ENCODE results near the gene DLX5. TPM values are rescaled to one million over a fixed set of nuclear protein-coding genes. Genes with fewer than 3 reads are reported as not detected.

The DLX5 gene
- total and polyA plus RNA-seq, 8 donors: 0.23 to 11.7 TPM; not detected in 6

DNA sequence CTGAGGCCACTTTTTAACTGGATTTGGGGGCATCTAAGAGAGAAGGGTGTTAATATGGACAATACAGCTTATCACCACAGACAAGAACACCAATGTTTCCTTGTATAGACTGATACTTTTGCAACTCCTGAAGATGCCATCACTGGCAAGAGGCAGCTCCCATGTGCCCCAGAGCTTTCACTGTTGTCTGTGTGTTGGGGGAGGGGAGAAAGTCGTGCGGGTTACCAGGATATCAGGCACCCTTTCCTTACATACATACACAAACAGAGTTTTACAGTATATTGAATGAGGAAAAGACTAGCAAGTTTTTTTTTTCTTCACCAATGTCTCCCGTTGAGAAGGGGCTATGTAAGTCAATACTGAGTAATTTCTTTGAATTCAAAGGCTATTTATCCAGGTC lies 23.4 kb downstream of the DLX5 start:
- intact Hi-C loops (cut with DNase I; ENCODE audit: low total_unique reads): no loop called here
- Histone ChIP-seq H3K27ac (no peak overlapping the region), H3K27me3 (peaks cover 38 to 100% (median 100%) of the 10 kb centered on the region in 3 donors), H3K9me3 (peaks cover 0 to 15% (median 2%) of the 10 kb centered on the region in 4 donors), H3K4me1 (peaks cover 15 to 54% (median 33%) of the 10 kb centered on the region in 4 donors), H3K36me3 (no peaks in the 10 kb centered on the region), H3K4me3 (no peak overlapping the region)
- 9 to 23% (median 12%) methylated on average over 3 of the region's 3 CpGs for WGBS, 5 donors
- no peak for DNase-seq
- TF ChIP-seq EP300 (IDR thresholded peaks at IDR 0.05) (no peak), POLR2A (IDR thresholded peaks at IDR 0.05) (no peak), POLR2AphosphoS5 (IDR thresholded peaks at IDR 0.05) (no peak)
- TF ChIP-seq, protein P1, sequence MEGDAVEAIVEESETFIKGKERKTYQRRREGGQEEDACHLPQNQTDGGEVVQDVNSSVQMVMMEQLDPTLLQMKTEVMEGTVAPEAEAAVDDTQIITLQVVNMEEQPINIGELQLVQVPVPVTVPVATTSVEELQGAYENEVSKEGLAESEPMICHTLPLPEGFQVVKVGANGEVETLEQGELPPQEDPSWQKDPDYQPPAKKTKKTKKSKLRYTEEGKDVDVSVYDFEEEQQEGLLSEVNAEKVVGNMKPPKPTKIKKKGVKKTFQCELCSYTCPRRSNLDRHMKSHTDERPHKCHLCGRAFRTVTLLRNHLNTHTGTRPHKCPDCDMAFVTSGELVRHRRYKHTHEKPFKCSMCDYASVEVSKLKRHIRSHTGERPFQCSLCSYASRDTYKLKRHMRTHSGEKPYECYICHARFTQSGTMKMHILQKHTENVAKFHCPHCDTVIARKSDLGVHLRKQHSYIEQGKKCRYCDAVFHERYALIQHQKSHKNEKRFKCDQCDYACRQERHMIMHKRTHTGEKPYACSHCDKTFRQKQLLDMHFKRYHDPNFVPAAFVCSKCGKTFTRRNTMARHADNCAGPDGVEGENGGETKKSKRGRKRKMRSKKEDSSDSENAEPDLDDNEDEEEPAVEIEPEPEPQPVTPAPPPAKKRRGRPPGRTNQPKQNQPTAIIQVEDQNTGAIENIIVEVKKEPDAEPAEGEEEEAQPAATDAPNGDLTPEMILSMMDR (IDR thresholded peaks at IDR 0.05): no peak

DNA sequence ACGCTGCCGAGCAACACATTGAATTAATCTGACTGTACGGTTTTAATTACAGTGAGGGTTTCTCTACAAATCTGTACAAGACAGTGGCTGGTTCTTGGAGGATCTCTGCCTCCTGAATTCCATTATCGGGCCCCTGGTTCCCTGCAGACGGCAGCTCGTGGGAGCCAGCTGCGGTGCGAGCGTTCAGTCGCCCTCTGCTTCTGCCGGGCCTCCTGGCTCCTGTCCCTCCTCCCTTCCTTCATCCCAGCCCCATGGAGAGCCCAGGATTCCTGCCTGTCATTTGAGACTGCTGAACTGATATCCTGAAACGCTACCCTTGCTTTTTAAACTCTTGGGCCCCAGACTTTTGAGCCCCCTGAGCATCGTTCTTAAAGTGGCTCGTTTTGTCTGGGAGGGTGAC lies 25.9 kb downstream of the DLX5 start:
- H3K36me3 ChIP-seq: no peaks in the 10 kb centered on the region
- H3K4me1 ChIP-seq: peaks cover 0 to 29% (median 12%) of the 10 kb centered on the region in 4 donors
- H3K9me3 ChIP-seq: peaks cover 0 to 9% (median 2%) of the 10 kb centered on the region in 4 donors
- intact Hi-C loops (cut with DNase I; ENCODE audit: low total_unique reads): no loop called here
- TF ChIP-seq, protein P1 (IDR thresholded peaks at IDR 0.05): no peak
- TF ChIP-seq EP300 (IDR thresholded peaks at IDR 0.05) (no peak), POLR2A (IDR thresholded peaks at IDR 0.05) (no peak), POLR2AphosphoS5 (IDR thresholded peaks at IDR 0.05) (no peak)
- no peak for DNase-seq
- H3K27me3 ChIP-seq: peaks cover 35 to 100% (median 94%) of the 10 kb centered on the region in 3 donors
- H3K4me3 ChIP-seq: no peak overlapping the region
- H3K27ac ChIP-seq: no peak overlapping the region
- WGBS, 5 donors: 2 to 6% (median 5%) methylated on average over 14 of the region's 14 CpGs

DNA sequence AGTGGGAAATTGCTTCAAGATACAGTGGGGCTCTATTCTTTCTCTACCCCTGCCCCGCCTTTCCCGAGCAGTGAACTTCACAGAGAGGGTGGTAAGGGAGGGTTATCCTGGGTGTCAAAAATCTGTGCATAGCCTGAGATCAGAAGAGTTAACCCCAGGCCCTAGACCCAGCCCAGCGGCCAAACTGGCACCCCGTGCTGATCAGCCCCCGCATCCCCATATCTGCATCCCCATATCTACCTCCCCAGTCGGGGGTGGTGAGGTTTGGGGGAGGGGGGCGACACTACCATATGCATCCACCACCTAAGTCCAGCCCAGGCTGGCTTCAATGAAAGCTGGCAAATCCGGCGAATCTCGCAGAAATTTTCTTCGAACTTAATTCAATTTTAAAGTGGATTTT lies 26.3 kb downstream of the DLX5 start:
- DNase-seq: no peak
- TF ChIP-seq POLR2A (IDR thresholded peaks at IDR 0.05) (no peak), POLR2AphosphoS5 (IDR thresholded peaks at IDR 0.05) (no peak)
- TF ChIP-seq, protein P1 (IDR thresholded peaks at IDR 0.05): no peak

DNA sequence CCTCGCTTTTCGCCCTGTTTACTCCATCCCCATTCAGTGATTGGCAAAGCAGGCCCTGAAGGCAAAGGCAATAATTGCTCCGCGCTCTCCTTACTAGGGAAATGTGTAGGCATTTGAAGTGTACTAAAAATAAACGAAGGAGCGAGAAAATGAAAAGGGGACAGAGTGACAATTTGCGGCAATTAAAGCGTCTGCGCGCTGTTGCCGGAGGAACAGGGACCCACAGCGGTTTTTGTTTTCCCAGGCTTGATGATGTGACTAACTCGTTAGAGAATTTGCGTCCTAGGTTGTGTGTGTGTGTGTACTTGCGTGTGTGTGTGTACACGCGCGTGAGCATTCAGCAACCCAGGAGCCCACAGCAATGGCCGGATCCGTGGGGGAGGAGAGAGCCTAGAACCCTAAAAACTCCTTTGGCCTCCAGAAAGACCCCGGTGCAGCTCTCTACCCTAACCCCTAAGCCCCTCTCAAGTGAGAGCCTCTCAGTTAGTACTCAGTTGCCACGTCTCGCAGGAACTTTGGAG lies 27.1 kb downstream of the DLX5 start:
- no peak for DNase-seq
- Histone ChIP-seq H3K4me1 (peaks cover 0 to 30% (median 15%) of the 10 kb centered on the region in 4 donors), H3K36me3 (no peaks in the 10 kb centered on the region), H3K27me3 (peaks cover 33 to 100% (median 94%) of the 10 kb centered on the region in 3 donors), H3K4me3 (no peak overlapping the region), H3K27ac (no peak overlapping the region), H3K9me3 (peaks cover 0 to 9% (median 3%) of the 10 kb centered on the region in 4 donors)
- 9 to 16% (median 13%) methylated on average over 23 of the region's 23 CpGs for WGBS, 5 donors
- intact Hi-C loops (cut with DNase I; ENCODE audit: low total_unique reads): no loop called here
- TF ChIP-seq POLR2AphosphoS5 (IDR thresholded peaks at IDR 0.05) (no peak), POLR2A (IDR thresholded peaks at IDR 0.05) (no peak), EP300 (IDR thresholded peaks at IDR 0.05) (no peak)

More for the DNA sequence above, 26.3 kb downstream of the DLX5 start:
- Histone ChIP-seq H3K4me1 (peaks cover 0 to 25% (median 12%) of the 10 kb centered on the region in 4 donors), H3K36me3 (no peaks in the 10 kb centered on the region), H3K4me3 (no peak overlapping the region), H3K27me3 (peaks cover 33 to 100% (median 94%) of the 10 kb centered on the region in 3 donors), H3K9me3 (peaks cover 0 to 9% (median 2%) of the 10 kb centered on the region in 4 donors), H3K27ac (no peak overlapping the region)
- intact Hi-C loops (cut with DNase I; ENCODE audit: low total_unique reads): no loop called here
- 4 to 13% (median 9%) methylated on average over 11 of the region's 11 CpGs for WGBS, 5 donors

DNA sequence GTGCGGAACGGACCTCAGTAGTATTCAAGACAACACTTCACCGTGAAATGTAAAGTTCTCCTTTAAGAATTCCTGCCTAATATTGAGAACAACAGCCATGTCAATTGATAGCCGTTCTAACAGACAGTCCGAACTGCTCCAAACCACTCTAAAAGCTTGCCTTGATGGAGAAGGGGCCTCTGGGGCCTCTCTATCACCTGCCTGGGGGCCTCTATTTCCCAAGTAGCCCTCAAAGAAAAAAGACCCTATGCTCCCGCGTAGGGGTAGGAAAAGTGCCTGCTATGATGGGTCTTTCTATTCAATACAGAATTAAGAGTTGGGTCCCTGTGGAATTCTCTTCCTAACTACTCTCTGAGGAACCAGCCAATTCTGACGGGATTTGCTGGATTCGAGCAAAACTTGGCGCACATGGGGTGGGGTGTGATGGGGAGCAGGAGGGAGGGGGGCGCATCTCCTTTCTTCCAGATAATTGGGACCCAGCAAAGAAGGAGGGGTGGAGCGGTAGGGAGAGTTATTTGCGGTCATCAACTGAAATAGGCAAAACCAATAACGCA lies 27.6 kb downstream of the DLX5 start:
- no peaks in the 10 kb centered on the region for H3K36me3 ChIP-seq
- no peak overlapping the region for H3K27ac ChIP-seq
- 5 to 16% (median 8%) methylated on average over 14 of the region's 14 CpGs for WGBS, 5 donors
- TF ChIP-seq, protein P1 (IDR thresholded peaks at IDR 0.05): no peak
- TF ChIP-seq POLR2A (IDR thresholded peaks at IDR 0.05) (no peak), EP300 (IDR thresholded peaks at IDR 0.05) (no peak), POLR2AphosphoS5 (IDR thresholded peaks at IDR 0.05) (no peak)
- DNase-seq: no peak
- H3K27me3 ChIP-seq: peaks cover 32 to 100% (median 94%) of the 10 kb centered on the region in 3 donors
- intact Hi-C loops (cut with DNase I; ENCODE audit: low total_unique reads): no loop called here
- peaks cover 0 to 5% (median 2%) of the 10 kb centered on the region in 4 donors for H3K9me3 ChIP-seq
- peaks cover 0 to 34% (median 18%) of the 10 kb centered on the region in 4 donors for H3K4me1 ChIP-seq
- H3K4me3 ChIP-seq: no peak overlapping the region
